Testis (tissue), 3 donors: ENCODE measurements around the gene TSKU. TPM values are rescaled to one million over a fixed set of nuclear protein-coding genes. Genes with fewer than 3 reads are reported as not detected.
A peak's percentile ranks its signal among the peaks of the same experiment; 100 is the strongest.

Experiments used
- DNase-seq: peaks from one replicate; pipeline ENCODE4 v3.0.0-alpha.2; 2019
- H3K27ac ChIP-seq, 2 donors: fragments of 200-600 bp; sonication (generic); one replicate each; pipeline ENCODE4 v1.5.1; 2019
- H3K27me3 ChIP-seq: fragments of 200-600 bp; sonication (generic); one replicate; pipeline ENCODE4 v1.5.1; 2019
- H3K36me3 ChIP-seq: fragments of 200-600 bp; sonication (generic); one replicate; pipeline ENCODE4 v1.5.1; 2017; ENCODE audit warnings: low read depth; ENCODE audit errors: missing control alignments
- H3K4me1 ChIP-seq: fragments of 200-600 bp; sonication (generic); one replicate; pipeline ENCODE4 v1.5.1; 2019
- H3K4me3 ChIP-seq, 2 donors: fragments of 200-600 bp; sonication (generic); one replicate each; pipeline ENCODE4 v1.5.1; 2017 to 2019
- H3K9me3 ChIP-seq: fragments of 200-600 bp; sonication (generic); one replicate; pipeline ENCODE4 v1.5.1; 2017
- POLR2A ChIP-seq: fragments of 450-650 bp; IDR thresholded peaks from one replicate; pipeline ENCODE4 v1.6.1; 2017; ENCODE audit warnings: antibody characterized with exemption, mild to moderate bottlenecking, moderate library complexity
- WGBS, 2 donors: methylation state at CpG; one replicate each; pipeline ENCODE4 v1.1.5; 2018; 5-methylcytosine and 5-hydroxymethylcytosine counted together
- intact Hi-C: fragments of 100-400 bp; cut with DNase I; formaldehyde crosslinking; loops from one replicate; pipeline ENCODE4 v1.15.1; 2023; ENCODE audit warnings: low total_unique reads
- polyA plus RNA-seq: library from polyadenylated mRNA; stranded (reverse); fragments of 350-450 nt; fragmentation: Illumina TruSeq; extraction: RNeasy Lipid Tissue Mini Kit (QIAGEN cat#74804); gene quantifications from one replicate; pipeline ENCODE4 v1.2.3, GENCODE V29; 2014; ENCODE audit warnings: low read depth, low replicate concordance; ENCODE audit not compliant: insufficient read depth
- total RNA-seq, 2 donors: library from RNA; depleted of rRNA; stranded (reverse); fragments of >200 nt; gene quantifications; one replicate each; pipeline ENCODE4 v1.2.3, GENCODE V29; 2016
- TF ChIP-seq, protein P1 (sequence below), 3 experiments: fragments of 450-650 bp in 2 of 3; fragments of 200-600 bp in 1 of 3; sonication (generic) in 1 of 3; IDR thresholded peaks; one replicate each; pipeline ENCODE4 v1.5.1; 2016 to 2019; ENCODE audit warnings: antibody characterized with exemption in 3 of 3, mild to moderate bottlenecking in 2 of 3, moderate library complexity in 1 of 3

The TSKU gene
- total and polyA plus RNA-seq, 3 donors from 2014 or later = 17.1 to 30.2 (median 25.9) TPM

DNA sequence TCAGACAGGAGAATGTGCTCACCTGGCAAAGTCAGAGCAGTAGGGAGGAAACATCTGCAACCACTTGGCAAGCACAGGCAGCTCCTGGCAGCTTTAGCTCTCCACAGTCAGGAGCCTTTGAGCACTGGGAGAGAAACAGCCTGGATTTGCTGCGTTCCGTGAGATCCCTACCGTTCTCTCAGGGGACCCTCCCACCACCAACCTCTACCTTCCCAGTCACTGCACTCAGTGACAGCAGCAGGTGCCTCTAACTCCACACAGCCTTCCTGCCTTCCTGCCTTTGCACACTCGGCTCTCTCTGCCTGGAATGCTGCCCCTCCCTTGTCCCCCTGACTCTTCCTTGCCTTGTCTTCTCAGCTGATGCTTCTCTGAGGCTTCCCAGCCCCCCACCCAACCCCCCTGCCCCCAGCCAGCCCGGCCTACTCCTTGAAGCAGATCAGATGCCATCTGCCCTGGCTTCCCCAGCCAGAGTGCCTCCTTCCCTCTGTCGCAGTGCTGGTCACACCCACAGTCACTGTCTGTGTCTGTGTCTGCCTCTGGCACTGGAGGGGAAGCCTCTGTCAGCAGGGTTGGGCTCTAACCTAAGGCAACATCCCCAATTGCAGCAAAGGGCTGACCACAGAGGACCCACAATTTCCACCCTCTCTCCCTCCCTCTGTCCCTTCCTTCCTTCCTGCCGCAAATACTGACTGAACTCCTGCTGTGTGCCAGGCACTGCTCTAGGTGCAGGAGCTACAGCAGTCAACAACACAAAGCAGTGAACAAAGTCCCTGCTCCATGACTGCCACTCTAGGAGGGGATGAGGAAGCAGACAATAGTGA is 14.9 kb upstream of the TSKU start:
- WGBS, 2 donors = 25 to 26% methylated on average over 7 of the region's 7 CpGs
- Histone ChIP-seq H3K9me3 (no peaks in the 10 kb centered on the region), H3K27ac (peak overlapping the region in 1 of 2 donors; percentile 75), H3K36me3 (no peaks in the 10 kb centered on the region), H3K4me3 (no peak overlapping the region), H3K4me1 (peaks cover 79% of the 10 kb centered on the region), H3K27me3 (no peaks in the 10 kb centered on the region)
- DNase-seq = no peak
- TF ChIP-seq, protein P1, sequence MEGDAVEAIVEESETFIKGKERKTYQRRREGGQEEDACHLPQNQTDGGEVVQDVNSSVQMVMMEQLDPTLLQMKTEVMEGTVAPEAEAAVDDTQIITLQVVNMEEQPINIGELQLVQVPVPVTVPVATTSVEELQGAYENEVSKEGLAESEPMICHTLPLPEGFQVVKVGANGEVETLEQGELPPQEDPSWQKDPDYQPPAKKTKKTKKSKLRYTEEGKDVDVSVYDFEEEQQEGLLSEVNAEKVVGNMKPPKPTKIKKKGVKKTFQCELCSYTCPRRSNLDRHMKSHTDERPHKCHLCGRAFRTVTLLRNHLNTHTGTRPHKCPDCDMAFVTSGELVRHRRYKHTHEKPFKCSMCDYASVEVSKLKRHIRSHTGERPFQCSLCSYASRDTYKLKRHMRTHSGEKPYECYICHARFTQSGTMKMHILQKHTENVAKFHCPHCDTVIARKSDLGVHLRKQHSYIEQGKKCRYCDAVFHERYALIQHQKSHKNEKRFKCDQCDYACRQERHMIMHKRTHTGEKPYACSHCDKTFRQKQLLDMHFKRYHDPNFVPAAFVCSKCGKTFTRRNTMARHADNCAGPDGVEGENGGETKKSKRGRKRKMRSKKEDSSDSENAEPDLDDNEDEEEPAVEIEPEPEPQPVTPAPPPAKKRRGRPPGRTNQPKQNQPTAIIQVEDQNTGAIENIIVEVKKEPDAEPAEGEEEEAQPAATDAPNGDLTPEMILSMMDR (IDR thresholded peaks at IDR 0.05) = no peak
- intact Hi-C loops = no loop called here

DNA sequence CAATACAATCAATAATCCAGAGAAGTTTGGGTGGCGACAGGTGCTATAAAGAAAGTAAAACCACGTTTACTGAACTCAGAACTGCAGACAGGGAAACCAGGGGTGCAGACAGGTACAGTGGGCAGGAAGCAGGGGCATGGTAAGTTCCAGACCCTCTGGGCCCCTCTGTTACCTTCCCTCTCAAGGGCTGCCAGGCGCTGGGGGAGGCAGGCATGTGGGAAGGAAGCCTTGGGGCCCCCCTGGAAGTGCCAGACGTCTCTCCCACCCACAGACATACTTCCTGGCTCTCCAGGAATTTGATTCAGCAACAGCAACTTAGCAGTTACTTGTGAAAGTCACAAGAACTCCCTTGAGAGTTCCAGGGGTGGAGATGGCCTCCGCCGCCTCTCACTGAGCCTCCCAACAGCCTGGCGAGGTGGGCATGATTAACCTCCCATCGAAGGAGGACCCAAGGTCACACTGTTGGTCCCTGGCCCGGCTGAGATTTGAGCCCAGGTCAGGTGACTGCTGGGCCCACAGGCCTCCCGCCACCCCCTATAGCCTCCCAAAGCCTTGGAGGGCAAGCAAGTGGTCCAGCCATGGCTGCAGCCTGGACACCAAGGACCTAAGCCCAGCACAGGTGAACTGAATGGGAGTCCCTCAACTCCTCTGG is 14.1 kb upstream of the TSKU start:
- TF ChIP-seq POLR2A = no peak
- intact Hi-C loops = no loop called here

DNA sequence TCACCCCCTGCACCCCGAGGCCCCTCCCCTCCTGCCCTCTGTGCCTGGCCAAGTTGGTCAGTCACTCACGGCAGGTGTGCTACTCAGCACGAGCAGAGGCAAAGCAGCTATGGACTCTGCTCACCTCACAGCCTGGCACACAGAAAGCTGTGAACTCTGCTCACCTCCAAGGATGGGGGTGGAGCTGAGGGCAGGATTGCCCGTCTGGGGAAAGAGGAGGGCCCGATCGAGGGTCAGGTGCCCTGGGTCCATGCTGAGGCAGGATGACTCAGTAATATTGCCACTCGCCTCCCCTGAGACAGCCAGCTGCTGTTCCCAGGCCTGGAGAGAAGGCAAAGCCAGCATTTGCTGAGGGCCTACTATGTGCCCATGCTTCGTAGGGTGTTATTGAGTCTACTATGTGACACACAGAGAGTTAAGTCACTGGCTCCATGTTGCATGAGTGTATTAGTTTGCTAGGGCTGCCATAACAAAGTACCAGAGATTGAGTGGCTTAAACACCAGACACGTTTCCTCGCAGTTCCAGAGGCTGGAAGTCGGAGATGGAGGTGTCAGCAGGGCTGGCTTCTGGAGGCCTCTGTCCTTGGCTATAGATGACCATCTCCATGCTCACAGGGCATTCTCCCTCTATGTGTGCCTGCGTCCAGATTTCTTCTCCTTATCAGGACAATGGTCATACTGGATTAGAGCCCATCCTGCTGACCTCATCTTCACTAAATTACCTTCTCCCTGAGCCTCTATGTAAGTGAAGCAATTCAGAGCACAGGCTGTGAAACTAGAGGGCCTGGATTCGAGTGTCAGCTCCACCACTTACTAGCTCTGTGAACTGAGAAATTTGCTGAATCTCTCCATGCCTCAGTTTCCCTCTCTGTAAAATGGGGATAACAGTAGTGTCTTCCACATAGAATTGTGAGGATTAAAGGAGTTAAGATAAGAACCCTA is 13.2 kb upstream of the TSKU start:
- Histone ChIP-seq H3K9me3 (no peaks in the 10 kb centered on the region), H3K4me3 (no peak overlapping the region), H3K27me3 (no peaks in the 10 kb centered on the region), H3K27ac (peak overlapping the region in 1 of 2 donors; percentile 80), H3K36me3 (no peaks in the 10 kb centered on the region), H3K4me1 (peaks cover 83% of the 10 kb centered on the region)
- DNase-seq = no peak
- 84 to 91% methylated on average over 11 to 13 of the region's 13 CpGs for WGBS, 2 donors
- TF ChIP-seq, protein P1 (IDR thresholded peaks at IDR 0.05) = no peak
- TF ChIP-seq POLR2A = no peak
- intact Hi-C loops = no loop called here

More for the DNA sequence above, 14.1 kb upstream of the TSKU start:
- Histone ChIP-seq H3K27ac (peak overlapping the region in 1 of 2 donors; percentile 80), H3K9me3 (no peaks in the 10 kb centered on the region), H3K36me3 (no peaks in the 10 kb centered on the region), H3K4me1 (peaks cover 82% of the 10 kb centered on the region), H3K27me3 (no peaks in the 10 kb centered on the region), H3K4me3 (no peak overlapping the region)
- no peak for DNase-seq
- WGBS, 2 donors = 51 to 56% methylated on average over 9 of the region's 10 CpGs

DNA sequence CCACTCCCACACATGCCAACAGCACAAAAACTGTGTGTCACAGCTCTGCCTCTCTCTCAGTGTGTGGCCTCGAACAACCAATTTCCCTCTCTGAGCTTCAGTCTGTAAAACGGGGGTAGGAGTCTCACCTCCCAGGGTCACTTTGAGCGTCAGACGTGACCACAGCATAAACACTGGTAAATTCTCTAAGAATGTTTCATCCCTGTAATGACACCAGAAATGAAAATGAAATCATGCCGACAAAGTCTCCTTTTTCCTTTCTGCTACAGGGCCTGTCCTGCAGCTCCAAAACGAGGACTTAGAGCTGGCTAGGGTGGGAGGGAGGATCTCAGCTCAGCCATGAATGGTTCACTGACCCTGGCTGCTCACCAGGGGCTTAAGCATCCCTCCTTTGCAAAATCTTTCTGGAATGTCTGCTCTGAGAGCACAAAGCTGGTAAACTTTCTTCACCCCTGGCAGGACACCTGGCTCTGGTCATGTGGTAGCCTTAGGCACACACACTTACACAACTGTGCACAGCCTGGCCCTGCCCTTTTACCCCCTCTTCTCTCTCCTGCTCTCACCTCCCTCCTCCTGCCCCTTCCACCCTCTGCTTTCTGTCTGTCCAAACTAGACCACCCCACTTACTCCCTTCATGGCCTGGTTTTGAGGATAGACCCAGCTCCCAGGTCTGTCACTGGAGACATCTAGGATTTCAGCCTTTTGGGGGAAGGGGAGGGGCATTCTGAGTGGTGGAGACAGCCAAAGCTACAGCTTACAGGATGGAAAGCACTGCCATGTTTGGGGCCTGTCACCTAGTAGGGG is 12.3 kb upstream of the TSKU start:
- DNase-seq = peak; percentile 71
- Histone ChIP-seq H3K27me3 (no peaks in the 10 kb centered on the region), H3K27ac (peak overlapping the region; percentile 51 to 80), H3K9me3 (no peaks in the 10 kb centered on the region), H3K4me1 (peaks cover 79% of the 10 kb centered on the region), H3K4me3 (no peak overlapping the region), H3K36me3 (no peaks in the 10 kb centered on the region)
- intact Hi-C loops = no loop called here
- 31 to 49% methylated on average over 6 of the region's 6 CpGs for WGBS, 2 donors
- TF ChIP-seq, protein P1 (IDR thresholded peaks at IDR 0.05) = no peak
- TF ChIP-seq POLR2A = no peak
